Gastrocnemius medialis (tissue), 4 donors: ENCODE data around the gene ITPA.

Experiments
- CTCF ChIP-seq, 5 experiments: fragments of 450-650 bp in 3 of 5; fragments of 200-600 bp in 2 of 5; sonication (generic) in 2 of 5; IDR thresholded peaks in 4 of 5; conservative IDR thresholded peaks in 1 of 5; 1 replicate in 4 of 5; 2 replicates in 1 of 5; pipeline ENCODE4 v1.5.1; 2016 to 2019; ENCODE audit warnings: antibody characterized with exemption in 5 of 5, mild to moderate bottlenecking in 3 of 5, moderate library complexity in 3 of 5
- POLR2A ChIP-seq, 2 donors: fragments of 450-650 bp; IDR thresholded peaks; one replicate each; pipeline ENCODE4 v1.6.1; 2017; ENCODE audit warnings: antibody characterized with exemption in 2 of 2, mild to moderate bottlenecking in 2 of 2, moderate library complexity in 2 of 2

DNA sequence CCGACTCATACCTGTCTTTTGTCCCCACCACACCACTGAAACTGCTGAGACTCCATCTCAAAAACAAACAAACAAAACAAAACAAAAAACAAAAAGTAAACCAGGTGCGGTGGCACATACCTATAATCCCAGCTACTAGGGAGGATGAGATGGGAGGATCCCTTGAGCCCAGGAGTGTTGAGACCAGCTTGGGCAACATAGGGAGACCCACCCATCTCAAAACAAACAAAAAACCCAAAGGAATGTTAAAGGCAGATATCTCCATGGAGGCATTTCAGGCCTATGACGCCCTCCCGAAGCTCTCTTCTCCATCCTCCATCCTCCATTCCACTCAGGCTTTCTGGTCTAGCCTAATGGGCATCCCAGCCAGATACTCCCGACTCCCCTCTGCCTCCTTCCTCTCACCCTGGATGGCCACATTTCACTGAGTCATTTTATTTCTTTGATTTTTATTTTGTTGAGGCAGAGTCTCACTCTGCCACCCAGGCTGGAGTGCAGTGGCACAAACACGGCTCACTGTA is 32.9 kb downstream of the ITPA start:
- TF ChIP-seq CTCF (IDR thresholded peaks at IDR 0.05 in 4 of 5, conservative IDR thresholded peaks at IDR 0.05 in 1 of 5) (no peak), POLR2A (IDR thresholded peaks at IDR 0.05) (no peak)
